Loucy (cell line): ENCODE results near the gene XKR8.

Source experiments
- H2AFZ ChIP-seq: fragments of 200-600 bp; sonication (generic); 2 replicates; pipeline ENCODE4 v1.6.0; 2016; ENCODE audit warnings: antibody characterized with exemption, mild to moderate bottlenecking, low read length, moderate library complexity
- H3F3A ChIP-seq: fragments of 200-600 bp; 2 replicates; pipeline ENCODE4 v1.6.0; 2016; ENCODE audit warnings: antibody characterized with exemption, low read depth, mild to moderate bottlenecking
- H3K27me3 ChIP-seq: fragments of 200-600 bp; sonication (generic); 2 replicates; pipeline ENCODE4 v1.6.1; 2014; ENCODE audit warnings: low read length, mild to moderate bottlenecking; ENCODE audit not compliant: insufficient read depth, poor library complexity, severe bottlenecking
- H3K36me3 ChIP-seq: fragments of 200-600 bp; sonication (generic); 2 replicates; pipeline ENCODE4 v1.6.1; 2016; ENCODE audit warnings: low read length; ENCODE audit not compliant: insufficient read depth
- H3K4me1 ChIP-seq: fragments of 200-600 bp; sonication (generic); 2 replicates; pipeline ENCODE4 v1.5.1; 2014; ENCODE audit warnings: low read length, mild to moderate bottlenecking; ENCODE audit not compliant: insufficient read depth, poor library complexity, severe bottlenecking
- H3K4me2 ChIP-seq: fragments of 200-600 bp; sonication (generic); 2 replicates; pipeline ENCODE4 v1.6.0; 2014; ENCODE audit warnings: antibody characterized with exemption, low read length, low read depth, mild to moderate bottlenecking; ENCODE audit not compliant: poor library complexity, severe bottlenecking
- H3K4me3 ChIP-seq: fragments of 200-600 bp; sonication (generic); 2 replicates; pipeline ENCODE4 v1.5.1; 2014; ENCODE audit warnings: low read length, mild to moderate bottlenecking, mixed read lengths; ENCODE audit not compliant: poor library complexity, severe bottlenecking
- H3K79me2 ChIP-seq: fragments of 200-600 bp; sonication (generic); 2 replicates; pipeline ENCODE4 v1.6.1; 2014; ENCODE audit warnings: low read length; ENCODE audit not compliant: insufficient read depth
- H3K9ac ChIP-seq: fragments of 200-600 bp; sonication (generic); 2 replicates; pipeline ENCODE4 v1.6.0; 2014; ENCODE audit warnings: mild to moderate bottlenecking, low read depth, low read length, moderate library complexity; ENCODE audit not compliant: poor library complexity, severe bottlenecking
- H3K9me2 ChIP-seq: fragments of 200-600 bp; sonication (generic); replicated peaks from 2 replicates; pipeline ENCODE4 v1.6.1; 2016; ENCODE audit warnings: low read depth, low read length, mixed read lengths
- H3K9me3 ChIP-seq: fragments of 200-600 bp; sonication (generic); 2 replicates; pipeline ENCODE4 v1.6.1; 2014; ENCODE audit warnings: mild to moderate bottlenecking, antibody characterized with exemption, low read length, low read depth; ENCODE audit not compliant: insufficient read depth
- H4K20me1 ChIP-seq: fragments of 200-600 bp; sonication (generic); 2 replicates; pipeline ENCODE4 v1.6.0; 2014; ENCODE audit warnings: antibody characterized with exemption, low read length, mild to moderate bottlenecking; ENCODE audit not compliant: insufficient read depth, poor library complexity, severe bottlenecking
- CTCF ChIP-seq: fragments of 200-600 bp; sonication (generic); conservative IDR thresholded peaks from 2 replicates; pipeline ENCODE4 v1.5.1; 2014; ENCODE audit warnings: mild to moderate bottlenecking, antibody characterized with exemption, low read length
- EZH2phosphoT487 ChIP-seq: fragments of 200-600 bp; IDR thresholded peaks from 2 replicates; pipeline ENCODE4 v1.6.1; 2018; ENCODE audit warnings: antibody characterized with exemption, mild to moderate bottlenecking, moderate library complexity, borderline replicate concordance

Gene XKR8

GRCh38 chr1:27968692-27969091 lies 8.9 kb downstream of the XKR8 start:
- H3K4me2 ChIP-seq, result no peak overlapping the region
- no peaks in the 10 kb centered on the region for H3F3A ChIP-seq
- no peak overlapping the region for H3K4me3 ChIP-seq
- no peak overlapping the region for H2AFZ ChIP-seq
- H4K20me1 ChIP-seq, result no peaks in the 10 kb centered on the region
- no peaks in the 10 kb centered on the region for H3K9me2 ChIP-seq
- TF ChIP-seq EZH2phosphoT487 (no peak), CTCF (no peak)
- no peaks in the 10 kb centered on the region for H3K4me1 ChIP-seq
- peaks cover 28% of the 10 kb centered on the region; the same call in 1 of the 2 replicates for H3K36me3 ChIP-seq
- no peaks in the 10 kb centered on the region for H3K27me3 ChIP-seq
- no peak overlapping the region for H3K9ac ChIP-seq
- H3K79me2 ChIP-seq, result no peaks in the 10 kb centered on the region
- H3K9me3 ChIP-seq, result no peaks in the 10 kb centered on the region

- H3F3A ChIP-seq, result no peaks in the 10 kb centered on the region
- no peak overlapping the region for H3K4me3 ChIP-seq
- no peak overlapping the region for H2AFZ ChIP-seq
- no peaks in the 10 kb centered on the region for H4K20me1 ChIP-seq
- H3K9me2 ChIP-seq, result no peaks in the 10 kb centered on the region
- H3K4me1 ChIP-seq, result no peaks in the 10 kb centered on the region
- H3K27me3 ChIP-seq, result no peaks in the 10 kb centered on the region
- TF ChIP-seq CTCF, result no peak
- no peak for TF ChIP-seq EZH2phosphoT487
- H3K9ac ChIP-seq, result no peak overlapping the region
- H3K79me2 ChIP-seq, result no peaks in the 10 kb centered on the region
- H3K9me3 ChIP-seq, result no peaks in the 10 kb centered on the region
- H3K4me2 ChIP-seq, result no peak overlapping the region
- H3K36me3 ChIP-seq, result peaks cover 27% of the 10 kb centered on the region; the same call in 1 of the 2 replicates
Measured at GRCh38 chr1:27970401-27970800, 10.6 kb downstream of the XKR8 start.

GRCh38 chr1:27971674-27972073 lies 11.9 kb downstream of the XKR8 start:
- Histone ChIP-seq H3K9ac (no peak overlapping the region), H3K79me2 (no peaks in the 10 kb centered on the region), H3K27me3 (no peaks in the 10 kb centered on the region), H3K36me3 (peaks cover 24% of the 10 kb centered on the region; the same call in 1 of the 2 replicates), H3K9me3 (no peaks in the 10 kb centered on the region), H3K4me2 (no peak overlapping the region), H4K20me1 (no peaks in the 10 kb centered on the region), H3K4me1 (no peaks in the 10 kb centered on the region), H3K9me2 (no peaks in the 10 kb centered on the region), H3F3A (no peaks in the 10 kb centered on the region), H2AFZ (no peak overlapping the region), H3K4me3 (no peak overlapping the region)
- TF ChIP-seq CTCF, result no peak
- no peak for TF ChIP-seq EZH2phosphoT487
